Activated naive CD8-positive, alpha-beta T cell treated with anti-CD3 and anti-CD28 coated beads, Interleukin-2, amount 50 U/mL, for 24 hours (primary cell): Measurements from ENCODE around the gene ERMARD.

Experiments used
- ATAC-seq: fragments of 150-1000 bp; cut with Tn5 transposase; one replicate; pipeline ENCODE4 v1.10.0; 2021
- DNase-seq: peaks from one replicate; pipeline ENCODE4 v3.0.0; 2021
- H3K27ac Mint-ChIP-seq: one replicate; pipeline ENCODE4 v1.8.0; 2021; ENCODE audit warnings: mild to moderate bottlenecking, mixed read lengths
- H3K27me3 Mint-ChIP-seq: one replicate; pipeline ENCODE4 v1.8.0; 2021; ENCODE audit warnings: mixed read lengths
- H3K36me3 Mint-ChIP-seq: one replicate; pipeline ENCODE4 v1.8.0; 2021; ENCODE audit warnings: low read depth, mixed read lengths
- H3K4me1 Mint-ChIP-seq: one replicate; pipeline ENCODE4 v1.8.0; 2021; ENCODE audit warnings: mixed read lengths
- H3K4me3 Mint-ChIP-seq: one replicate; pipeline ENCODE4 v1.8.0; 2021; ENCODE audit warnings: mild to moderate bottlenecking, moderate library complexity, mixed read lengths
- H3K9me3 Mint-ChIP-seq: one replicate; pipeline ENCODE4 v1.8.0; 2021; ENCODE audit warnings: mixed read lengths

ERMARD gene

GRCh38 chr6:169828176-169828575 lies 76.8 kb downstream of the ERMARD start:
- no peaks in the 10 kb centered on the region for H3K36me3 Mint-ChIP-seq

GRCh38 chr6:169829786-169830185 lies 78.4 kb downstream of the ERMARD start:
- Mint-ChIP-seq H3K27me3 (peaks cover 49% of the 10 kb centered on the region), H3K9me3 (peaks cover 9% of the 10 kb centered on the region), H3K36me3 (no peaks in the 10 kb centered on the region), H3K4me3 (no peak overlapping the region), H3K27ac (no peak overlapping the region), H3K4me1 (peaks cover 4% of the 10 kb centered on the region)
- ATAC-seq, result no peak
- no peak for DNase-seq

More at GRCh38 chr6:169828176-169828575, 76.8 kb downstream of the ERMARD start:
- ATAC-seq (no peak), DNase-seq (no peak)
- Mint-ChIP-seq H3K27me3 (peaks cover 42% of the 10 kb centered on the region), H3K4me3 (no peak overlapping the region), H3K27ac (no peak overlapping the region), H3K4me1 (peaks cover 4% of the 10 kb centered on the region), H3K9me3 (peaks cover 9% of the 10 kb centered on the region)

- H3K9me3 Mint-ChIP-seq, result peaks cover 9% of the 10 kb centered on the region
- ATAC-seq (no peak), DNase-seq (no peak)
- H3K4me1 Mint-ChIP-seq, result peaks cover 4% of the 10 kb centered on the region
- H3K27ac Mint-ChIP-seq, result no peak overlapping the region
- H3K36me3 Mint-ChIP-seq, result no peaks in the 10 kb centered on the region
- no peak overlapping the region for H3K4me3 Mint-ChIP-seq
- peaks cover 48% of the 10 kb centered on the region for H3K27me3 Mint-ChIP-seq
Measured at GRCh38 chr6:169830876-169831275, 79.5 kb downstream of the ERMARD start.
